Hematopoietic multipotent progenitor cell treated with erythropoietin and hydrocortisone succinate and interleukin-3 and kit ligand, for 17 days (in vitro differentiated cells): ENCODE results near the gene HLCS.
"Not testable (repeated sequence)": the region's sequence is repeated elsewhere in the genome, so short reads cannot be mapped to it uniquely, and the experiment has no call there.

ENCODE experiments used
- DNase-seq: peaks from one replicate; pipeline ENCODE4 v3.0.0-alpha.2; 2015; ENCODE audit warnings: low spot score

HLCS gene

GRCh38 chr21:36848730-36849274 is 117.7 kb downstream of the HLCS start:
- DNase-seq: no peak

DNA sequence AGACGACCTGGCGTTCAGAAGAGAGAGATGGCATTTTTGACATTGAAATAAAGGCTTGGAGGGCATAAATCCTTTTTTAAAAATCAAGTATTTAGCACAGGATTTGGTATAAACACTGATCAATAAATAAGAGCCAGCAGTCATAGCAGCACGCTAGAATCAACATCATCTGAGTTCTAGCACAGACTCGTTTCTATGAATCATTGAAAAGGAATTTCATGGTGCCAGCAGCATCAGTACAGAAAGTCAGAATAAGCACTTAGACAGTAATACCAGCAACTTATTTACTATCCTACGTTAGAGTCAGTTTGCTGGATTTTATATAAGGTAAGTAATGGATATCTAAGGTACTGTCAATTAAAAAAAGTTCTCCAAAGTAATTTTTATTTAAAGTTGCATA is 119.3 kb downstream of the HLCS start:
- no peak for DNase-seq

DNA sequence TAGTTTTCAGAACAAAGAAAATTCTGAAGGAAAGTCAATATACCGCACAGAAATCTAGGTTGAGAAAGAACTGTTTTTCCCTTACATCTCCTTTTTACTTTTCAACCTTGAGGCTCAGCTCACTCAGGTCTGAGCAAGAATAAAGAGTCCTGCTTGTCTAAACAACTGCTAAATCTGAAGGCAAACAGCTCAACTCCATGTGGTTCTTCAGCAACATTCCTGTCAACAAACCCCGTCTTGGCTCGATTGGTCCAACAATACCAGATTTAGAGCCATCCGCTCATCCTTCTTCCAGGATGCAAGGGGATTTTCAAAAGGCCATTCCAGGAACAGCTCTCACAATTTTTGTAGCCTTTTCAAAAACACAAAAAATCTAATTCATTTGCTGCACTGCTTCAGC is 119.8 kb downstream of the HLCS start:
- DNase-seq: no peak

GRCh38 chr21:36845790-36846189 is 120.7 kb downstream of the HLCS start:
- no peak for DNase-seq

DNA sequence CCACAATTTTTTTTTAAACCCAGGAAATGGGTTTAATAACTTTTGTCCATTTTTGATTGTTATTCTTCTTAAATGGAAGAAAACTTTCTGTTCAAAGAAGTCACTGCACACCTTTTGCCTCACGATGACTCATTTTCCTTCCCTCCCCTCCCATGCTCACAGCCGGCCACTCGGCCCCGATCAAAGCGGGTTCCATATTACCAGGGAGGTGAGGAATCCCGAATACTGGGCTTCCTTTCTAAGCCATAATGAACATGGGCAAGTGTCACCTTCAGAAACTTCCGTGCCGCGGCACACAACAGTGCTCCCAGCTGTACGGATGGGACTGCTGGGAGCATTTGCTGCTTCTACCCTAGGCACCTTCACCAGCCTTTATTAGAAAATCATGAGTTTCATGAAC is 121.4 kb downstream of the HLCS start:
- DNase-seq: no peak

DNA sequence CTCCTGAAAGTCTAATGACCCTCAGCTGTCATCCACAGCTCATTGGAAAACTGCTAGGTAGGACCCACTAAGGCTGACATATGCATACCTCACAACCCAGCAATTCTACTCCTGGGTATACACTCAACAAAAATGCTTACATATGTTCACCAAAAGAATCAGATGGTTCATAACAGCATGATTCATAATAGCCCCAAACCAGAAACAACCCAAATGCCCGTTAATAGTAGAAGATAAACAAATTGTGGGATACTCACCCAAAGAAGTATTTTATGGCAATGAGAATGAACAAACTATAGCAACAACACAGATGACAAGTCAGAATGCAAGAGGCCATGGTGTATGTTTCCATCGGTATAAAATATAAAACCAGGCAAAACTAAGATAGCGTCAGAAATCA is 124.6 kb downstream of the HLCS start:
- DNase-seq: no peak

DNA sequence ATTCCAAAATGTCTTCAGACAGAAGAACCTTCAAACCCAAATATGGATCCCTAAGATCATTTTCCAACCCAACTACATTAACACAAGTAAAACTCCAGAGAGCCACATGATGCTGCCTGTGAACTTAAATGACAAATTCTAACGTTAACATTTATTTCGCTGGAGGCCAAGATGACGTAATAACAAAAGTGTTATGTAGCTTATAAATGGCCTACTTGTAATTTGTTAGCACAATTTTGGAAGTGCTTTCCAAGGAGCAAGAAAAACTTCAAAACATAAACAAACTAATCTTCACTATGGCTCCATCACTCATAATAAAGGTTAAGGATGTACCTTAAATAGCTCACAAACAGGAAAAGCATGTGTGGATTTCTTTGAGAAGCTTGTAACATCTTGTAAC is 126.7 kb downstream of the HLCS start:
- no peak for DNase-seq

- DNase-seq: no peak
These were observed 127.3 kb downstream of the HLCS start for GRCh38 chr21:36839123-36839522.

- no peak for DNase-seq
These were observed 131.1 kb downstream of the HLCS start for GRCh38 chr21:36835383-36835795.

DNA sequence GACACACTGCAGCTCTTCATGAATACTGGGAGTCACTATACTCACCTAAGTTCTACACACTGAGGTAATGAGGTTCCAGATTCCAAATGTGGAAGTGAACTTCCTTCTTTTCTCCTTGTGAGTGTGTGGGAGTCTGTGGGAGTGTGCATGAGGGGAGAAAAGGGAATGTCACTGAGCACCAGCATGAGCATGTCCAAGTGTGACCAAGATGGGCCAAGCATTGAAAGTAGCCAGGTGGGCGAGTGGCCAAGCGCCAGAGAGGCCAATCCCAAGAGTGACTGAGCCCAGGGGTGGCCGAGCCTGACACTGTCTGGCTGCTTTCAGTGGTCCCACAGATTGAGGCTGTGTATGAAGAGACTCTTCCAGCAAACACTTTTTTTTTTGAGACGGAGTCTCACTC is 132.3 kb downstream of the HLCS start:
- DNase-seq: no peak

DNA sequence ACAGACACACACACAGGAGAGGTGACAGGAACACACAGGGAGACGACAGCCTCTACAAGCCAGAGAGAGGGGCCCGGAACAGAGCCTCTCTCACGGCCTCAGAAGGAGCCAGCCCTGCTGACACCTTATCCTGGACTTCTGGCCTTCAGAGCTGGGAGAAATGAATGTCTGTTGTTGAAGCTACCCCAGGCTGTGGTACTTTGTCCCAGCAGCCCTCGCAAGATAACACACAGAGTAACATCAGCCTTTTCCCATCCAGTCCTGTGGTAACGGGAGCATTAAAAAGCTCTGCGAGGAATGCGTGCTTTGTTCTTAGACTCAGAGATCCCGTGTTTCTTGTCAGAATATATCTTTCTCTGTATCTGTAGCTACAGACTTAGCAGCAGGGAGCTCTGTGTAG is 136.4 kb downstream of the HLCS start:
- DNase-seq: no peak

DNA sequence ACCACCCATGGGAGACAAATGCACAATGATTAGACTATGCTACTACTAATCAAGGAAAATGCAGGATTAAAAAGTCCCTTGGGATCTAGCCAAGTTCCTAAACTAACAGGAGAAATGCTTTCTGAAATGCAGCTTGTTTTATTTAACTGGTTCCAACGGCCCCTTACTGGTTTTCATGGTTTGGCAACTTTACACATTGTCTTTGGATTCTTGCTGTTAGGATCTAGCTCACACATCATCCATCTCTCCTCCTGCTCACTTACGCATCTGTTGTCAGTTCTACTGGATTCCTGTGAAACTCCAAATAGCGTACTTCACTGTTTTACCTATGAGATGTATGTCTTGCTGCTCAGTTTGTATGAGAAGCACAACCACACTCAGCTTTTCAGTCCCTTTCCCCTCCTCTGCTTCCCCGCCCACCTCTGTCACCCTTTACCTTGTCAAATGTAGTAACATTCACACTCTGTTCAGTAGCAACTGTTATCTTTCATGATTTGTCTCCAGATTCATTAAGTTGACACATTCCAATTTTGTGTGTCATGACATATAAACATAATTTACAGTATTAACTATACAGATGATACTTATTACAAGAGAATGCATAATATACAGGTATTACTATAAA is 137.5 kb downstream of the HLCS start:
- no peak for DNase-seq

- DNase-seq: no peak
These were observed 138.3 kb downstream of the HLCS start for GRCh38 chr21:36828208-36828607.

DNA sequence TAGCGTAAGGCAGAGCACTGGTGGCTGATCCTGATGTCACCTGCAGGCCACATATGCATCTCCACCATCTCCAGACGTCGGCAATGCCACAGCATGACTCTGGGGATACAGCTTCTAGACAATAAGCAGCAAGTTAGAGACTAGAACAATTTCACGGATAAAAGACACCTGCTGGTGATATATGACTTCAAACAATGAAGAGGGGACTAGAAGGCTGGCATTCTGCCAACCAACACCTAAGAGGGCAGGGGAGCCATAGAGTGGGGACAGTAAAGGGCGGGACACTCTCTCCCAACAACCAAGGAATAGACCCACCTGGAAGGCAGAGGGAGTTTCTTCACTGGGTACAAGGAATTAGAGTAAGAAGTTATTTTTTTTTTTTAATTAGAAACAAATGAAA is 140.8 kb downstream of the HLCS start:
- DNase-seq: no peak

GRCh38 chr21:36821032-36821299 is 145.5 kb downstream of the HLCS start:
- DNase-seq: no peak

GRCh38 chr21:36820176-36821031 is 146.1 kb downstream of the HLCS start:
- no peak for DNase-seq

- DNase-seq: no peak
These were observed 148.6 kb downstream of the HLCS start for GRCh38 chr21:36817732-36818450.

DNA sequence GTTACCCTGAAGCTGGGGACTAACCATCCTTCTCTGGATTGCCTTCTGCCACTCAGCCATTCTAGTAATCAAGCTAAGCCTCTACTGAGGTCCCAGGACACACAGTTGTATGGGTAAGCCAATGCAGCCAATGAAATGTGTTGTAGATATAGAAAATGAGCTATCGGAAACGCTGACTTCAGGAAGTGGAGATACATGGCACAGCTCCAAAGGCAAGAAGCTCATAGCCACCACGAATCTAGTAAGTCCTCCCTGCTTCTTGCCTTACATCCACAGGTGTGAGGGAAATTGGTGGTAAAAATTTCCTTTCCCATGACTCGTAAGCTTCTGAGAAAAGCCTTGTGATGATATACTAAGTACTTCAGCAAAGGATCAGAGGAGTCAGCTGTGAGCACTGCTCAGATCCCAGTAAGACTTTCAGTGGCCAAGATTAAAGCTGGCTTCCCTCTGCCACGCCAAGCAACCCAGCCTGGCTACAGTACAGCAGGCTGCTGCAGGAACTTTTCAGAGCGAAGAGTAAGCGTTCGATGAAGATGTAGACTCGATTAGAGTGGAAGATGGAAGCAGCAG is 149.8 kb downstream of the HLCS start:
- no peak for DNase-seq

DNA sequence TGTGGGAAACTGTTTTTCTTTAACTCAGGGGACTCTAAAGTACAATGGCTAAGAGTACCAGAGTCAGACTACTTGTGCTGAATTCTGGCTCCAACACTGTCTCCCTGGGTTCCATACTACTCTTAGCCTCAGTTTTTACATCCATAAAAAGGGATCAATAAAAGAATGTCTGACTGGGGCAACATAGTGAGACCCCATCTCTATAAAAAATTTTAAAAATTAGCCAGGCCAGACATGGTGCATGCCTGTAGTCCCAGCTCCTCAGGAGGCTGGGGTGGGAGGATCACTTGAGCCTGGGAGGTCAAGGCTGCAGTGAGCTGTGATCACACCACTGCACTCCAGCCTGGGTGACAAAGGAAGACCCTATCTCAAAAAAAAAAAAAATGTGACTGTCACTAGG is 150.4 kb downstream of the HLCS start:
- DNase-seq: not testable (repeated sequence)

- no peak for DNase-seq
These were observed 151.2 kb downstream of the HLCS start for GRCh38 chr21:36815284-36815683.

DNA sequence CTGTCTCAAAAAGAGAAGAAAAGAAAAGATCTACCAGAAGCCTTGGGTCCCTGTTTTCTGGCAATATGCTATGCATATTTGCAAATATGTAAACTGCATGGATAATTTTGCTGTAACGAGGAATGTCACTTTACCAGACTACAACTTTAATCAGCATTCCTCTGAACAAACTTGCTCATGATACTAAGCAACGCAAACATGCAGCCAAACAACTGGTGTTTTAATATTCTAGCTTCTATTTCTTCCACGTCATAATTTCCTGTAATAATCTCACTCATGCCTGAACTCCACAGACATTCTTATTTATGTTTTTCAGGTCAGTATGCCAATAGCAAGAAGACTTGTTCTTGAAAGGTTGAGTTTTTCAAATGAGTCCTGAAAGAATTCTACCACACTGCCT is 153.4 kb downstream of the HLCS start:
- no peak for DNase-seq

DNA sequence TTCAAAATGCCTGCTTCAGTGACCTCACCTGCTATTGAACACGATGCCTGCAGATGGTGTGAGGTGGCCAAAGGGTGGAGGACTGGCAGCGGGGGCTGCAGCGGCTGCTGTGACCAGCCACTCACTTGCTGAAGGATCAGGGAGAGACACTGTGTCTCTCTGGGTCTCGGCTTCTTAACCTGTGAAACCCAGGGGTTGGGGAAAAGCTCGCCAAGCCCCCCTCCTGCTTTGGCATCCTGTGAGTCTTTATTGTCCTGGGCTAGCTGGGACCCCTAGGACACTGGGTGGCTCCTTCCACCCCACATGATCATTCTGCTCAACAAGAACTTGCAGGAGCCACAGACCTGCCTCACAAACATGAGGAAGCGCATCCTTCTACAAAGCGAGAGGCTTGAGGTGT is 154.7 kb downstream of the HLCS start:
- no peak for DNase-seq

DNA sequence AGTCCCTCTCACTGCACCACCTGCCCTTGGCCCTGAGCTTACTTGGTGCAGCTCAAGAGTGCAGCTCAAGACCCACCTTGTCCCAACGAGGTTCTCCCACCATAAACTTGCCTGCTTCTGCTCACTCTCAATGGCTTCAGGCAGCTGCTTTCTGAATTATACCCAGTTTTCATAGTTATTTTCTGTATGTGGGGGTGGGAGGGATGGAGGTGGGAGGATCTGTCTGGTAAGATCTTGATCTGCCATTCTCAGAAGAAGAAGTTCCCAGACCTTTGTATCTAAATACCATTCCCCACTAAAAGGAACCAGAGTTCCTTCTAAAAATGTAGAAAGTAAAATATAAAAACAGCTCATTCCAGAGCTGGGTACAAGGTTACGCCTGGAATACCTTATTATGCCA is 156.0 kb downstream of the HLCS start:
- no peak for DNase-seq
